Ascending aorta (tissue), 2 donors: Measurements from ENCODE around the gene POP7. TPM values are rescaled to one million over a fixed set of nuclear protein-coding genes. Genes with fewer than 3 reads are reported as not detected.

Experiments used
- DNase-seq, 2 donors: peaks; one replicate each; pipeline ENCODE4 v3.0.0-alpha.2; 2019; ENCODE audit warnings: low spot score in 2 of 2
- H3K27ac ChIP-seq, 2 donors: fragments of 200-600 bp; sonication (generic); one replicate each; pipeline ENCODE4 v1.5.1; 2016 to 2017; ENCODE audit warnings: mild to moderate bottlenecking in 1 of 2
- H3K27me3 ChIP-seq: fragments of 200-600 bp; sonication (generic); one replicate; pipeline ENCODE4 v1.5.1; 2017
- H3K36me3 ChIP-seq, 2 donors: fragments of 200-600 bp; sonication (generic); one replicate each; pipeline ENCODE4 v1.5.1; 2016
- H3K4me1 ChIP-seq, 2 donors: fragments of 200-600 bp; sonication (generic); one replicate each; pipeline ENCODE4 v1.5.1; 2016 to 2017; ENCODE audit warnings: mild to moderate bottlenecking in 1 of 2
- H3K4me3 ChIP-seq, 2 donors: fragments of 200-600 bp; sonication (generic); one replicate each; pipeline ENCODE4 v1.5.1; 2016 to 2017; ENCODE audit warnings: mild to moderate bottlenecking in 1 of 2
- H3K9me3 ChIP-seq, 2 donors: fragments of 200-600 bp; sonication (generic); one replicate each; pipeline ENCODE4 v1.5.1; 2016
- intact Hi-C: fragments of 100-400 bp; cut with DNase I; formaldehyde crosslinking; loops from one replicate; pipeline ENCODE4 v1.15.1; 2023
- total RNA-seq: library from RNA; depleted of rRNA; stranded (reverse); fragments of >200 nt; gene quantifications from one replicate; pipeline ENCODE4 v1.1.0, GENCODE V29; 2016
- TF ChIP-seq, protein P1 (sequence below), 3 experiments: fragments of 200-600 bp in 2 of 3; fragments of 450-650 bp in 1 of 3; sonication (generic) in 2 of 3; IDR thresholded peaks; one replicate each; pipeline ENCODE4 v1.5.1; 2016 to 2019; ENCODE audit warnings: antibody characterized with exemption in 3 of 3, mild to moderate bottlenecking in 1 of 3, moderate library complexity in 1 of 3

Gene POP7
- total RNA-seq, 1 donor from 2014 or later = 44.0 TPM

- Histone ChIP-seq H3K9me3 (no peaks in the 10 kb centered on the region), H3K27ac (no peak overlapping the region), H3K4me1 (peaks cover 0 to 4% of the 10 kb centered on the region in 2 donors), H3K36me3 (peaks cover 76 to 82% of the 10 kb centered on the region in 2 donors), H3K4me3 (no peak overlapping the region), H3K27me3 (no peaks in the 10 kb centered on the region)
- intact Hi-C loops = no loop called here
- DNase-seq = no peak
- TF ChIP-seq, protein P1, sequence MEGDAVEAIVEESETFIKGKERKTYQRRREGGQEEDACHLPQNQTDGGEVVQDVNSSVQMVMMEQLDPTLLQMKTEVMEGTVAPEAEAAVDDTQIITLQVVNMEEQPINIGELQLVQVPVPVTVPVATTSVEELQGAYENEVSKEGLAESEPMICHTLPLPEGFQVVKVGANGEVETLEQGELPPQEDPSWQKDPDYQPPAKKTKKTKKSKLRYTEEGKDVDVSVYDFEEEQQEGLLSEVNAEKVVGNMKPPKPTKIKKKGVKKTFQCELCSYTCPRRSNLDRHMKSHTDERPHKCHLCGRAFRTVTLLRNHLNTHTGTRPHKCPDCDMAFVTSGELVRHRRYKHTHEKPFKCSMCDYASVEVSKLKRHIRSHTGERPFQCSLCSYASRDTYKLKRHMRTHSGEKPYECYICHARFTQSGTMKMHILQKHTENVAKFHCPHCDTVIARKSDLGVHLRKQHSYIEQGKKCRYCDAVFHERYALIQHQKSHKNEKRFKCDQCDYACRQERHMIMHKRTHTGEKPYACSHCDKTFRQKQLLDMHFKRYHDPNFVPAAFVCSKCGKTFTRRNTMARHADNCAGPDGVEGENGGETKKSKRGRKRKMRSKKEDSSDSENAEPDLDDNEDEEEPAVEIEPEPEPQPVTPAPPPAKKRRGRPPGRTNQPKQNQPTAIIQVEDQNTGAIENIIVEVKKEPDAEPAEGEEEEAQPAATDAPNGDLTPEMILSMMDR (IDR thresholded peaks at IDR 0.05) = no peak
Measured at GRCh38 chr7:100685631-100686145, 20.2 kb upstream of the POP7 start.

DNA sequence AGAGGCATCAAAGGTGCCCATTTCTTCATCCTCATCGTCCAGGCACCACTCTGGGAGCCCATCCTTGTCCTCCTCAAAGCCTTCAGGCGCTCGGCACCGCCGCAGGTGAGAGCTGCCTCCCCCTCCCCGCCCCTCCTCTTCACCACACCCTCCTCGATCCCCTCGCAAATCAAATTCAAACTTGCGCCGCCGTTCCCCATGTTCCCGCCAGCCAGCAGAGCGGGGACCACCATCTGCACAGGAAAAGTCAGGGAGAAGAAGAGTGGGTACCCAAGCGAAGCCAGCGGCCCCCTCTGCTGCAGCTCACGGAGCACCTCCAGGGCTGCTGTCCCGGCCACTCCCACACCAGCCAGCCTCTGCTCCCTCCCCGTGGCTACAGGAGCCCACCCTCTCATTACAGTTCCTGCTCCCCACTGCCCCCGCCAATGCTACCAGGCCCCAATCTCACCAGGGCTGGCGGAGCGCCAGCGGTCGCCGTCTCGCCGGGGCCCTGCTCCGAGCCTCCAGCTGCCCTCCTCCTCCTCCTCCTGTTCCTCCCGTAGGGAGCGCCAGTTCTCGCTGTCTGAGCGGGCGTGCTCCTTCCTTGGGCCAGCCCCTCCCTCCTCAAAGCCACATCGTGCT, 19.6 kb upstream of the POP7 start:
- TF ChIP-seq, protein P1 (IDR thresholded peaks at IDR 0.05) = no peak
- intact Hi-C loops = no loop called here
- DNase-seq = no peak
- Histone ChIP-seq H3K4me1 (peaks cover 0 to 10% of the 10 kb centered on the region in 2 donors), H3K27me3 (no peaks in the 10 kb centered on the region), H3K4me3 (no peak overlapping the region), H3K9me3 (no peaks in the 10 kb centered on the region), H3K36me3 (peaks cover 76 to 78% of the 10 kb centered on the region in 2 donors), H3K27ac (no peak overlapping the region)

DNA sequence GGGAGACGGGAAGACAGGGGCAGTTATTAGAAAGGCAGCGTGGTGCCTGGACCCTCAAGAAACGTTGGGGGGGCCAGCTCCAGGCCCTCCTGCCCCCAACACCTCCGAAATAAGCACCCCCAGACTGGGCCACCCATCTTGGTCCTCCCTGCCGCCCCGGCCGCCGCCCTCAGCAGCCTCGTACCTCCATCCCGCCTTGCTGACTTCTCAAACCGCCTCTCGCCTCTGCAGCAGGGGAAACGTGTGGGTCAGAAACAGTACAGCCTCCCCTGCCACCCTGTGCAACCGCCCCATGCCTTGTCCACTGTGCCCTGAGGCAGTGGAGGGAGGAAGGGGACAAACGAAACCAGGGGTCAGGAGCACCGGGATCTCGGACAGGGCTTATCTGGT, 19.1 kb upstream of the POP7 start:
- H3K4me1 ChIP-seq = peaks cover under 1 to 14% of the 10 kb centered on the region in 2 donors
- no peaks in the 10 kb centered on the region for H3K9me3 ChIP-seq
- no peak overlapping the region for H3K4me3 ChIP-seq
- H3K36me3 ChIP-seq = peaks cover 71 to 73% of the 10 kb centered on the region in 2 donors
- TF ChIP-seq, protein P1 (IDR thresholded peaks at IDR 0.05) = no peak
- no peak for DNase-seq
- intact Hi-C loops = no loop called here
- no peak overlapping the region for H3K27ac ChIP-seq
- H3K27me3 ChIP-seq = no peaks in the 10 kb centered on the region

DNA sequence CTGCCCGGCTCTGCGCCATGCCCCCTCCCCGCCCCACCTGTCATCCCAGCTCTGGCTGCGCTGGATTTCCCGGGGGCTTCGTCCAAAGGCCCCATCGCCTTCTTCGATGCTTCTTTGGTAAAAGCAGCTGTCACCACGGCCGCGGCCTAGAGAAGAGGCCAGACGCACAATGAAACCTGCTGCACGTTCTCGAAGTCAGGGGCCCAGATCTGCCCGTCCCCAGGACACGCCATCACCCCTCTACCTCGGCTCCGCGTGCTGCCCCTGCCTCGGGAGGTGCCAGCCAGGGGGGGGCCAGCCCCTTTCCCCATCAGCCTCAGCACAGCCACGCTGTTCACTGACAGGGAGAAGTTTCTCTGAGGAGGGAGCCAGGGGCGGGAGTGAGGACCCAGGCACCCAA, 18.7 kb upstream of the POP7 start:
- Histone ChIP-seq H3K27ac (no peak overlapping the region), H3K4me1 (peaks cover 5 to 18% of the 10 kb centered on the region in 2 donors), H3K9me3 (no peaks in the 10 kb centered on the region), H3K27me3 (no peaks in the 10 kb centered on the region), H3K36me3 (peaks cover 67 to 69% of the 10 kb centered on the region in 2 donors), H3K4me3 (no peak overlapping the region)
- no peak for DNase-seq
- intact Hi-C loops = no loop called here
- TF ChIP-seq, protein P1 (IDR thresholded peaks at IDR 0.05) = no peak

DNA sequence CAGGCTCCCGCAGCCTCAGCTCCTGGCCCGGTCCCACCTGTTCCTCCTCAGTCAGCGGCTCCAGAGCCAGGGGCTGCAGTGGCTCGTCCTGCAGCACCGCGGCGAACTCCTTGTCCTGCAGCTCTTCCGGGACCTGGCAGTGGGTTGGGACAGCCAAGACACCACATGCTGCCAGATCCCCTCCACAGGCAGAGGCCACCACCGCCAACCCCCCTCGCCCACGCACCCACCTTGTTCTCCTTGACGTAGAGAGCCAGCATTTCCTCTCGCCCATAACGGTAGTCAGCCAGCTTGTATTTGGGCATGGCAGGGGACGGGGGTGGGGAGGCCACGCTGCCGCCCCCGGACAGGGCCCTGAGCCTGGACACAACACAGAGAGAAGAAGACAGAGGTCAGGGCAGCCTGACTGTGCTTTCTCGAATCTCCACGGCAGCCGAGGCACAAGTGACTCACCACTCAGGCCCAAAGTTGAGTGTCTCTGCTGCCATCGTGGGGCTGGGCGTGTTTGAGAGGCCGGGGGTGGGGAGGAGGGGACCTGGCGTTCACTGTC, 18.1 kb upstream of the POP7 start:
- intact Hi-C loops = no loop called here
- DNase-seq = no peak
- Histone ChIP-seq H3K27ac (no peak overlapping the region), H3K36me3 (peaks cover 62 to 63% of the 10 kb centered on the region in 2 donors), H3K4me1 (peaks cover 10 to 24% of the 10 kb centered on the region in 2 donors), H3K4me3 (no peak overlapping the region), H3K9me3 (no peaks in the 10 kb centered on the region), H3K27me3 (no peaks in the 10 kb centered on the region)
- TF ChIP-seq, protein P1 (IDR thresholded peaks at IDR 0.05) = no peak
